Raji (cell line): ENCODE results near the gene MSANTD1.

Source experiments
- POLR2A ChIP-seq: IDR thresholded peaks from 2 replicates; pipeline ENCODE4 v1.6.1; 2011; ENCODE audit warnings: low read depth, low read length, control low read depth; ENCODE audit not compliant: insufficient read depth

The MSANTD1 gene

GRCh38 chr4:3302173-3302785 lies 53.3 kb downstream of the MSANTD1 start:
- no peak for TF ChIP-seq POLR2A

GRCh38 chr4:3302786-3303564 lies 54.0 kb downstream of the MSANTD1 start:
- TF ChIP-seq POLR2A = no peak

GRCh38 chr4:3303565-3303824 lies 54.5 kb downstream of the MSANTD1 start:
- no peak for TF ChIP-seq POLR2A

DNA sequence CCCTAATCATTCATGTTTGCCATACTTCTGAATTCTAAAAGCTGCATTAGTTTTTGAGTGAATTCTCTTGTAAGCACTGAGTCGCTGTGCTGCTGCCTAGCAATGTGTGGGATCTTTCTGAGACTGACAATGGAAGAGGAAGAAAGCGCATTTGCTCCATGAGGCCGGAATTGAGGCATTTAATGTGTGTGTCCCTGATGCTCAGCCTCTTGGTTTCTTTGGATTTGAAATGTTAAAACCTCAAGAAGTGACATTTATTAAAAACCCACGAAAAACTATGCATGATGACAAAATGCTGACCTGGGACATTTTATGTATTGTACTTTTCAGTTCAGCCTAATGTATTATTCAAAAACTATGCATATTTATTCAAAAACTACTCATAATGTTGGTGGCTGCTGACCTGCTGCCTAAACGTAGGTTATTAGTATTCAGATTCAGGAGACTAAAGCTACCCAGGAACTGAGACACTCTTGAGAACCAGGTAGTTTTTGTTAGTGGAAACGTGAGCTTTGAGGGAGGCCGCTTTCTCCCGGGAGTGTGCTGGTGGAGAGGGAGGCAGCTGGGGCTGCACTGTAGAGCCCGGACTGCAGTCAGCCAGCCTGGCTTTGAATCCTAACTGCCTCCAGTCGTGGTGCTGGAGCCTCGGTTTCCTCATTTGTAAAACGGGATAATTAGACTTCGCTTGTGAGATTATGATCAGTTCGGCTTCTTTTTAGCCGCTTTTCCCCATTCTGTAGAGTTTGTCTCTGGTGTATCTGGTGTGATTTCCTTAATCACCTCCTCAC lies 55.2 kb downstream of the MSANTD1 start:
- no peak for TF ChIP-seq POLR2A

GRCh38 chr4:3304831-3305609 lies 56.1 kb downstream of the MSANTD1 start:
- no peak for TF ChIP-seq POLR2A

DNA sequence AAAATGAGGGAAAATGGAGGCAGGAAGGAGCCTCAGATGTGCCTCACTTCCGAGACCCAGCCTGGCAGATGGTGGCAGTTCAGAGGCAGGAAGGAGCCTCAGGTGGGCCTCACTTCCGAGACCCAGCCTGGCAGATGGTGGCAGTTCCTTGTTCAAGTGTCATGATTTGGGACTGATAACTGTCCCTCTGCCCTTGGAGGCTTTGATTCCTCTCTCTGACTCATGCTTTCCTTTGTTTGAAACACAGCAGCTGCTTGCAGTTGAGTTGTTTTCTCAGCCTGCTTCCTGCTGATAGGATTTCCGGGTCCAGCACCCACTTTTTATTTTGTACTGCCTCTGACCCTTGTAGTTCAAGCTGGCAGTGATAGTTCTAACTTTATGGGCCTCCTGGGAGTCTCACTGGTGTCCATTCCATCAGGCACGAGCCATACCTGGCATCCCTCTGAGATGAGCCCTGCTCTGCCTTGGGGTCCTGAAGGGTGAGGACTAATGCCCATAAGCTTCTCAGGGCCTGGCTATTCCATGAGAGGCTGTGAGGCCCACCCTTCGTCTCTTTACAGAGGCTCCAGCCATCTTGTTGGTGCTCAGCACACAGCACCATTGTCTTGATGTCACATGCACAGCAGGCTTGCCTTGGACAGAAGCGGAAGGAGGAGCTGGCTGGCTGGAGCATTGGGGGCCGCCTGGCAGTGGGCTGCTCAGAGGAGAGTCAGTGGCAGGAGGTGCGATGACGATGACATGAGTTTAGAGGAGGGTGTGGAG lies 56.8 kb downstream of the MSANTD1 start:
- no peak for TF ChIP-seq POLR2A
